GOT3 (cell line): ENCODE data around the gene RASA4.
"Not testable (repeated sequence)": the region's sequence is repeated elsewhere in the genome, so short reads cannot be mapped to it uniquely, and the experiment has no call there.

Experiments
- DNase-seq: peaks from one replicate; lab custom pipeline; 2025; ENCODE audit warnings: mixed read lengths; lab: John Stamatoyannopoulos, UW

Gene RASA4

GRCh38 chr7:102616507-102617125 is at the start of gene RASA4:
Gene RASA4, minus strand, starts transcription at chr7:102616756. Its CDS starts 67 bp downstream, at chr7:102616689.
- DNase-seq, result not testable (repeated sequence)

- DNase-seq, result not testable (repeated sequence)
These were observed 48.2 kb upstream of the RASA4 start for GRCh38 chr7:102664765-102665164.

- not testable (repeated sequence) for DNase-seq
These were observed 33.4 kb upstream of the RASA4 start, which contains the start of gene SPDYE2B for GRCh38 chr7:102649924-102650323. Gene SPDYE2B, plus strand, starts transcription at chr7:102650319. Its CDS starts 2,030 bp downstream, at chr7:102652349.

- DNase-seq, result not testable (repeated sequence)
These were observed 31.3 kb upstream of the RASA4 start for GRCh38 chr7:102647813-102648212.

- DNase-seq, result not testable (repeated sequence)
These were observed 26.8 kb upstream of the RASA4 start for GRCh38 chr7:102643404-102643803.

GRCh38 chr7:102642691-102643090 is 26.1 kb upstream of the RASA4 start, which contains the start of gene UPK3BL1:
Gene UPK3BL1, minus strand, starts transcription at chr7:102642791. Its CDS starts 50 bp downstream, at chr7:102642741.
- DNase-seq, result not testable (repeated sequence)

GRCh38 chr7:102638848-102639247 is 22.3 kb upstream of the RASA4 start:
- not testable (repeated sequence) for DNase-seq

- not testable (repeated sequence) for DNase-seq
These were observed 20.4 kb upstream of the RASA4 start for GRCh38 chr7:102636956-102637355.

- not testable (repeated sequence) for DNase-seq
These were observed 18.8 kb upstream of the RASA4 start for GRCh38 chr7:102635354-102635753.

GRCh38 chr7:102634299-102634698 is 17.7 kb upstream of the RASA4 start:
- DNase-seq, result not testable (repeated sequence)

- not testable (repeated sequence) for DNase-seq
These were observed 14.1 kb upstream of the RASA4 start for GRCh38 chr7:102630622-102631021.

- DNase-seq, result not testable (repeated sequence)
These were observed 10.8 kb upstream of the RASA4 start for GRCh38 chr7:102627271-102627904.

GRCh38 chr7:102618122-102618521 is 1.6 kb upstream of the RASA4 start:
- not testable (repeated sequence) for DNase-seq

GRCh38 chr7:102615930-102616329 is 626 bp downstream of the RASA4 start:
- DNase-seq, result not testable (repeated sequence)

- DNase-seq, result not testable (repeated sequence)
These were observed 1.7 kb downstream of the RASA4 start for GRCh38 chr7:102614873-102615272.

- not testable (repeated sequence) for DNase-seq
These were observed 2.2 kb downstream of the RASA4 start for GRCh38 chr7:102614346-102614697.

GRCh38 chr7:102613575-102614345 is 2.8 kb downstream of the RASA4 start:
- DNase-seq, result not testable (repeated sequence)

- not testable (repeated sequence) for DNase-seq
These were observed 4.8 kb downstream of the RASA4 start for GRCh38 chr7:102611675-102612325.

GRCh38 chr7:102611013-102611674 is 5.4 kb downstream of the RASA4 start:
- not testable (repeated sequence) for DNase-seq

- not testable (repeated sequence) for DNase-seq
These were observed 6.1 kb downstream of the RASA4 start for GRCh38 chr7:102610441-102610840.

GRCh38 chr7:102609734-102610133 is 6.8 kb downstream of the RASA4 start:
- DNase-seq, result not testable (repeated sequence)
